ENCODE data around the gene TNS3. TPM values are rescaled to one million over a fixed set of nuclear protein-coding genes. Genes with fewer than 3 reads are reported as not detected.

The TNS3 gene
- total RNA-seq, 4 donors from 2014 or later, result 34.6 to 52.5 (median 48.6) TPM

GRCh38 chr7:47573758-47574481, 8.0 kb downstream of the TNS3 start:
- peak in 1 of 2 donors; percentile 22 for TF ChIP-seq POLR2AphosphoS5 (IDR thresholded peaks at IDR 0.05)
- TF ChIP-seq, protein P1, sequence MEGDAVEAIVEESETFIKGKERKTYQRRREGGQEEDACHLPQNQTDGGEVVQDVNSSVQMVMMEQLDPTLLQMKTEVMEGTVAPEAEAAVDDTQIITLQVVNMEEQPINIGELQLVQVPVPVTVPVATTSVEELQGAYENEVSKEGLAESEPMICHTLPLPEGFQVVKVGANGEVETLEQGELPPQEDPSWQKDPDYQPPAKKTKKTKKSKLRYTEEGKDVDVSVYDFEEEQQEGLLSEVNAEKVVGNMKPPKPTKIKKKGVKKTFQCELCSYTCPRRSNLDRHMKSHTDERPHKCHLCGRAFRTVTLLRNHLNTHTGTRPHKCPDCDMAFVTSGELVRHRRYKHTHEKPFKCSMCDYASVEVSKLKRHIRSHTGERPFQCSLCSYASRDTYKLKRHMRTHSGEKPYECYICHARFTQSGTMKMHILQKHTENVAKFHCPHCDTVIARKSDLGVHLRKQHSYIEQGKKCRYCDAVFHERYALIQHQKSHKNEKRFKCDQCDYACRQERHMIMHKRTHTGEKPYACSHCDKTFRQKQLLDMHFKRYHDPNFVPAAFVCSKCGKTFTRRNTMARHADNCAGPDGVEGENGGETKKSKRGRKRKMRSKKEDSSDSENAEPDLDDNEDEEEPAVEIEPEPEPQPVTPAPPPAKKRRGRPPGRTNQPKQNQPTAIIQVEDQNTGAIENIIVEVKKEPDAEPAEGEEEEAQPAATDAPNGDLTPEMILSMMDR (IDR thresholded peaks at IDR 0.05), result no peak
- Histone ChIP-seq H3K4me3 (no peak overlapping the region), H3K27ac (replicated peaks in 1 of 4) (peak overlapping the region; percentile 77 to 81 (median 80)), H3K4me1 (peaks cover 74 to 99% (median 95%) of the 10 kb centered on the region in 4 donors), H3K9me3 (no peaks in the 10 kb centered on the region), H3K36me3 (no peaks in the 10 kb centered on the region), H3K27me3 (no peaks in the 10 kb centered on the region)
- WGBS, result 12% methylated on average over 11 of the region's 11 CpGs
- no peak for DNase-seq (ENCODE audit: extremely low spot score)
- intact Hi-C loops (cut with DNase I), result no loop called here

- WGBS, result 87% methylated on average over 18 of the region's 19 CpGs
- Histone ChIP-seq H3K27ac (replicated peaks in 1 of 4) (peak overlapping the region; percentile 77 to 81 (median 80)), H3K9me3 (no peaks in the 10 kb centered on the region), H3K4me1 (peaks cover 67 to 96% (median 93%) of the 10 kb centered on the region in 4 donors), H3K4me3 (no peak overlapping the region), H3K27me3 (no peaks in the 10 kb centered on the region), H3K36me3 (no peaks in the 10 kb centered on the region)
- no peak for DNase-seq (ENCODE audit: extremely low spot score)
- TF ChIP-seq, protein P1 (IDR thresholded peaks at IDR 0.05), result no peak
- TF ChIP-seq POLR2A (IDR thresholded peaks at IDR 0.05; ENCODE audit: low read depth), result no peak
- no peak for TF ChIP-seq EP300 (IDR thresholded peaks at IDR 0.05)
- TF ChIP-seq POLR2AphosphoS5 (IDR thresholded peaks at IDR 0.05), result no peak
- intact Hi-C loops (cut with DNase I), result no loop called here
These were observed 8.8 kb downstream of the TNS3 start for GRCh38 chr7:47572939-47573757.

DNA sequence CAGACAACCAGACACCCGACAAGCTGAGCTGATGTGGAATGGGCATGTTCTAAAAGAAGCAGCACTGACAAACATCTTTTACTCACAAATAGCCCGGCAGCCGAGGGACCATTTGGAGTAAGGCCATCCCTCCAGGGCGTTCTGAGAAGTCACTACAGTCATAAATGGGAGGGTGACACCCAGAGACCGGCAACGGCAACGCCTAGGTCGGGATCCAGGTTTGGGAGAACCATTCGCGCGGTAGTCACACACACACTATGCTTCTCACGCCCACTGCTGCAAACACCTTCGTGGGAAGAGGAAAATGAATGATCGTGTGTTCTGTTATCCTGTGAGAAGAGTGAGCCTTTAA, 9.8 kb downstream of the TNS3 start:
- 74% methylated on average over 14 of the region's 14 CpGs for WGBS
- Histone ChIP-seq H3K4me3 (peak overlapping the region in 3 of 4 donors; percentile 2 to 31 (median 13)), H3K36me3 (no peaks in the 10 kb centered on the region), H3K9me3 (no peaks in the 10 kb centered on the region), H3K4me1 (peaks cover 59 to 90% (median 84%) of the 10 kb centered on the region in 4 donors), H3K27ac (replicated peaks in 1 of 4) (peak overlapping the region; percentile 77 to 81 (median 80)), H3K27me3 (no peaks in the 10 kb centered on the region)
- TF ChIP-seq POLR2AphosphoS5 (IDR thresholded peaks at IDR 0.05), result no peak
- TF ChIP-seq POLR2A (IDR thresholded peaks at IDR 0.05; ENCODE audit: low read depth), result no peak
- TF ChIP-seq EP300 (IDR thresholded peaks at IDR 0.05), result no peak
- TF ChIP-seq, protein P1 (IDR thresholded peaks at IDR 0.05), result no peak
- intact Hi-C loops (cut with DNase I), result no loop called here
- no peak for DNase-seq (ENCODE audit: extremely low spot score)

GRCh38 chr7:47571331-47572093, 10.4 kb downstream of the TNS3 start:
- DNase-seq (ENCODE audit: extremely low spot score), result peak; percentile 94
- H3K4me3 ChIP-seq, result peak overlapping the region; percentile 2 to 31 (median 12)
- intact Hi-C loops (cut with DNase I), result no loop called here
- no peaks in the 10 kb centered on the region for H3K36me3 ChIP-seq
- TF ChIP-seq POLR2AphosphoS5 (IDR thresholded peaks at IDR 0.05), result no peak
- no peak for TF ChIP-seq EP300 (IDR thresholded peaks at IDR 0.05)
- no peak for TF ChIP-seq POLR2A (IDR thresholded peaks at IDR 0.05; ENCODE audit: low read depth)
- TF ChIP-seq, protein P1 (IDR thresholded peaks at IDR 0.05), result no peak
- H3K27me3 ChIP-seq, result no peaks in the 10 kb centered on the region
- H3K4me1 ChIP-seq, result peaks cover 54 to 84% (median 79%) of the 10 kb centered on the region in 4 donors
- H3K27ac ChIP-seq (replicated peaks in 1 of 4), result peak overlapping the region; percentile 77 to 81 (median 80)
- no peaks in the 10 kb centered on the region for H3K9me3 ChIP-seq
- WGBS, result 29% methylated on average over 7 of the region's 24 CpGs
